Activated T-helper 1 cell treated with anti-CD3 and anti-CD28 coated beads, Interleukin-12 subunit alpha, Interleukin-12 subunit beta, Interleukin-2, Interleukin-4 antibody, amounts not matched to agents 30 ng/mL and 10 ng/mL and 1 ng/mL, durations not matched to agents 14 hours and 24 hours and 36 hours (primary cell): ENCODE results near the gene FBXO24. TPM values are rescaled to one million over a fixed set of nuclear protein-coding genes. Genes with fewer than 3 reads are reported as not detected.

Source experiments
- DNase-seq: peaks from one replicate; pipeline ENCODE4 v3.0.0; 2021; ENCODE audit warnings: low spot score
- H3K27ac Mint-ChIP-seq: one replicate; pipeline ENCODE4 v1.8.0; 2021; ENCODE audit warnings: mild to moderate bottlenecking, mixed read lengths
- H3K27me3 Mint-ChIP-seq: one replicate; pipeline ENCODE4 v1.8.0; 2022; ENCODE audit warnings: mild to moderate bottlenecking, moderate library complexity, mixed read lengths; ENCODE audit not compliant: insufficient read depth
- H3K36me3 Mint-ChIP-seq: one replicate; pipeline ENCODE4 v1.8.0; 2021; ENCODE audit warnings: low read depth, mixed read lengths
- H3K4me1 Mint-ChIP-seq: one replicate; pipeline ENCODE4 v1.8.0; 2021; ENCODE audit warnings: low read depth, mixed read lengths
- H3K4me3 Mint-ChIP-seq: one replicate; pipeline ENCODE4 v1.8.0; 2021; ENCODE audit warnings: mild to moderate bottlenecking, moderate library complexity, mixed read lengths
- H3K9me3 Mint-ChIP-seq: one replicate; pipeline ENCODE4 v1.8.0; 2021; ENCODE audit warnings: mixed read lengths
- intact Hi-C: fragments of 100-400 bp; cut with micrococcal nuclease; formaldehyde crosslinking; loops from one replicate; pipeline ENCODE4 v1.15.1; 2024
- total RNA-seq: library from RNA; stranded (reverse); gene quantifications from 2 replicates; pipeline ENCODE4 v1.2.3, GENCODE V29; 2022

The FBXO24 gene
- total RNA-seq, 1 donor from 2014 or later = 0.41 TPM

DNA sequence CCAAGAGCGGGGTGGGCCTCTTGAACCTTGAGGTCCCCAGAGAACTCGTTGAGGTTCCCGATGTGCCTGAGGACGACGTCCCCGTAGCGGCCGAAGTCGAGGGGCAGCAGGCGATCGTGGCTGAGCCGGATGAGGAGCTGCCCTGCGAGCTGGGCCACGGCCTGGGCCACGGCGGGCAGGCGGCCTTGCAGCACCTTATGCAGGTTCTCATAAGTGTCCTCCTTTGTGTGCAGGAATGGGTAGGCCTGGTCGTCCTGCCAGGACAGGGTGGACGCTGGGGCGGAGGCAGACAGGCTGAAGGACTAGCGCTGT, 41.1 kb downstream of the FBXO24 start:
- Mint-ChIP-seq H3K9me3 (no peaks in the 10 kb centered on the region), H3K4me3 (peak overlapping the region; percentile 71), H3K27ac (no peak overlapping the region), H3K36me3 (peaks cover 7% of the 10 kb centered on the region), H3K4me1 (peaks cover 45% of the 10 kb centered on the region), H3K27me3 (no peaks in the 10 kb centered on the region)
- intact Hi-C loops = loop anchor here (2.0 kb wide), 1 partner anchor 66 kb away; no protein-coding TSS in a partner anchor
- no peak for DNase-seq

DNA sequence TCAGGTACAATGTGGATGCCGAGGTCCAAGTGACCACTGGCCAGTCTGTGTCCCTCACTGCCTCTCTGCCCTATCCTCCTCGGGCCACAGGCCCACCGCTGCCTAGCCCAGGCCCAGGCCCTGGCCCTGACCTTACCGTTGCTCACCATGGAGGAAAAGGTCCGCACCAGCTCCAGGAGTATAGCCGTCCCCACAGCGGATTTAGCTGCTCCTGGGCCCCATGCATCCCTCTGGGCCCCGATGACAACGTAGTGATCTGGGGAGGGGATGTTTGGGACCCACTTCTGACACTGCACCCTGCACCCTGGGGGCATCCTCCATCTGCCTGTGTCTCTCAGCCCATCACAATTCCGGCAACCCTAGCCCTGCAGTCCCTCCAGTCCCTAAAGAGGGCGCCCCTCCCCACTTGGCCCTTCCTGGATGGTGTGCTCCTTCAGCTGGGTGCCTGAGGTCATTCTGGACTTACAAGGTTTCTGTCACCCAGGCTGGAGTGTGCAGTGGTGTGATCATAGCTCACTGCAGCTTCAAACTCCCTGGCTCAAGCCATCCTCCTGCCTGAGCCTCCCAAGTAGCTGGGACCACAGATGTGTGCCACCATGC, 43.1 kb downstream of the FBXO24 start:
- no peak overlapping the region for H3K27ac Mint-ChIP-seq
- no peaks in the 10 kb centered on the region for H3K27me3 Mint-ChIP-seq
- intact Hi-C loops = no loop called here
- peak overlapping the region; percentile 71 for H3K4me3 Mint-ChIP-seq
- no peak for DNase-seq
- no peaks in the 10 kb centered on the region for H3K9me3 Mint-ChIP-seq
- peaks cover 41% of the 10 kb centered on the region for H3K4me1 Mint-ChIP-seq
- peaks cover 6% of the 10 kb centered on the region for H3K36me3 Mint-ChIP-seq

DNA sequence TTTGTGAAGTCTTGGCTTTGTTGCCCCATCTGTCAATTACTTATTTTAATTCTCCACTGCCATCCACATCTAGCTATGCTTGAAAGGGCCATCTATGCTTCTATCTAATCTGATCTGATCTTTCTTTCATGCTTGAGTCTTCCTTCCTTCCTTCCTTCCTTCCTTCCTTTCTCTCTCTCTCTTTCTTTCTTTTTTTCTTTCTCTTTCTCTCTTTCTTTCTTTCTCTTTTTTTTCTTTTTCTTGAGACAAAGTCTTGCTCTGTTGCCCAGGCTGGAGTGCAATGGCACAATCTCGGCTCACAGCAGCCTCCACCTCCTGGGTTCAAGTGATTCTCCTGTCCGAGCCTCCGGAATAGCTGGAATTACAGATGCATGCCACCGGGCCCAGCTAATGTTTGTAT, 43.9 kb downstream of the FBXO24 start:
- H3K4me1 Mint-ChIP-seq = peaks cover 36% of the 10 kb centered on the region
- H3K27me3 Mint-ChIP-seq = no peaks in the 10 kb centered on the region
- H3K36me3 Mint-ChIP-seq = peaks cover 6% of the 10 kb centered on the region
- intact Hi-C loops = loop anchor here (5.0 kb wide), 1 partner anchor 77 kb away; the partner anchor contains the start of gene POP7
- no peak for DNase-seq
- H3K27ac Mint-ChIP-seq = peak overlapping the region; percentile 56
- H3K9me3 Mint-ChIP-seq = no peaks in the 10 kb centered on the region
- H3K4me3 Mint-ChIP-seq = no peak overlapping the region

DNA sequence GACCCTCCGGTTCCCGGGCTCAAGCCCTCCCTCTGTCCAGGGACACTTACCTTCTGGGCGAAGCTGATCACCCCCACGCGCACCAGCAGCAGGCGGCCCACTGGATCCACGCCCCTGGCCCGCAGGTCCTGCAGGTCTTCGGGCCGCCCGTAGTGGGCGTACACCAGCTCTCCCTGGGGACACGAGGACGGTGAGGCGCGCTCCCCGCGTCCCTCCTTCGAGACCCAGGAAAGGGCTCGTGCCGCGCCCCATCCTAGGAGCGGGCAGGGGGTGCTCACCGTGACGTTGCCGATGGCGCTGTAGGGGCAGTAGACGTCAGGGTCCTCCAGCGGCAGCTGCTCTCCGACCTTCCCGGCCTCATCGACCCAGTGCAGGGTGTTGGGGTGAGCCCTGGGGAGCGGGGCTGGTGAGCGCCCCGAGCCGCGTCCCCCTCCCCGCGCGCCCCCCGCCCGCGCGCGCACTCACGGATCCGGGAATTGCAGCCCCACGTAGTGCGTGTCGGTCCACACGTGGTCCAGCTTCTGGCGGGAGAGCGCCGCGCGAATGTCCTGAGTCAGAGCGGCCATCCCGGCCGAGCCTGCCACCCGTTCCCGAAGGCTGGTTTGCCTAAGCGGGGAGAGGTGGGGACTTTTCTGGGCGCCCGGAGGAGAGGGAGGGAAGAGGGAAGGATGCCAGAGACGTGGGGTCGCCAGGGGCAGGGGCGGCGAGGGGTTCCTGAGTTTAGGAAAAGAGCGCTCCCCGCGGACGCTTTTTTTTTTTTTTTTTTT, 47.0 kb downstream of the FBXO24 start:
- H3K27me3 Mint-ChIP-seq = no peaks in the 10 kb centered on the region
- H3K36me3 Mint-ChIP-seq = peaks cover 5% of the 10 kb centered on the region
- H3K4me3 Mint-ChIP-seq = peak overlapping the region; percentile 92
- intact Hi-C loops = loop anchor here (1.0 to 5.0 kb wide), 4 partner anchors 40 to 74 kb away; partner anchors contain the start of genes FBXO24, GNB2, LRCH4 and POP7
- peak overlapping the region; percentile 92 for H3K27ac Mint-ChIP-seq
- H3K9me3 Mint-ChIP-seq = no peaks in the 10 kb centered on the region
- peak; percentile 57 for DNase-seq
- peaks cover 21% of the 10 kb centered on the region for H3K4me1 Mint-ChIP-seq

GRCh38 chr7:100639995-100640516, 53.9 kb downstream of the FBXO24 start:
- Mint-ChIP-seq H3K36me3 (no peaks in the 10 kb centered on the region), H3K9me3 (no peaks in the 10 kb centered on the region), H3K4me3 (no peak overlapping the region), H3K27me3 (no peaks in the 10 kb centered on the region), H3K4me1 (no peaks in the 10 kb centered on the region), H3K27ac (no peak overlapping the region)
- intact Hi-C loops = no loop called here
- no peak for DNase-seq

- no peaks in the 10 kb centered on the region for H3K9me3 Mint-ChIP-seq
- no peak for DNase-seq
- H3K36me3 Mint-ChIP-seq = no peaks in the 10 kb centered on the region
- peaks cover 4% of the 10 kb centered on the region for H3K27me3 Mint-ChIP-seq
- no peaks in the 10 kb centered on the region for H3K4me1 Mint-ChIP-seq
- intact Hi-C loops = no loop called here
- no peak overlapping the region for H3K4me3 Mint-ChIP-seq
- H3K27ac Mint-ChIP-seq = no peak overlapping the region
These were observed 54.7 kb downstream of the FBXO24 start for GRCh38 chr7:100640517-100641440.

- Mint-ChIP-seq H3K4me1 (no peaks in the 10 kb centered on the region), H3K4me3 (no peak within 1 kb of the TSS), H3K9me3 (no peaks in the 10 kb centered on the region), H3K27me3 (peaks cover 4% of the 10 kb centered on the region), H3K27ac (no peak within 1 kb of the TSS), H3K36me3 (no peaks in the 10 kb centered on the region)
- DNase-seq = no peak
- intact Hi-C loops = no loop called here
These were observed 55.3 kb downstream of the FBXO24 start, which contains the start of gene TFR2 for GRCh38 chr7:100641463-100641859. TFR2 (minus strand) TSS chr7:100641552; CDS start chr7:100641509, 43 bp downstream.

DNA sequence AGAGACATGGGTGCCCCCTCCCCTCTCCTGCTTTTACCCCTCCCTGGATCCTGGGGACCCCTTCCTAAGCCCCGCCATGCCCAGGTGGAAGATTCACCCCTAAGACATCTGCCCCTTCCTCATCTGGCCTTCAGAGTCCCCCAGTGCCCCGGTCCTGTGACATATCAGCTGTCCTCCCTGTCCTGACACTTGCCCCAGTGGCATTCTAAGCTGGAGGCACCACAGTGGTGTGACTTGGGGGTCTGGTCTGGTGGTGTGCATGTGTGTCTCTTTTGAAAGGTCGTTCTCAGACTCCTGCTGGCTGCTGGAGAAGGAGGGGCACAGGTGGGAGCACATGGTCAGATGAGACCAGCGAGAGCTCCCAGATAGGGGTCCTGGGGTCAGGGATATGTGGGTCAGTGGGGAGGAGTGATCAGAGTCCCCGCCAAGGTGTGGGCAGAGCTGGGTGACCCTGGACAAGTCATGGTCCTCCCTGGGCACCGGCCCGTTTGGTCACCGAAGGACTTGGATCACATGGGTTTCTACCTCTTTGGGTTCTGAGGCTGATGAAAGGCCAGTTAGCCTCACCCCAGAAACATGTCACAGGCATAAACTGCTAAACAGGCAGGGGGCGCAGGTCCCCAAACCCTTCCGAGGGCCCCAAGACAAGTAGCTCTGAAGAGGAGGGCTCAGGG, 55.9 kb downstream of the FBXO24 start:
- Mint-ChIP-seq H3K4me3 (no peak overlapping the region), H3K9me3 (no peaks in the 10 kb centered on the region), H3K4me1 (no peaks in the 10 kb centered on the region), H3K27me3 (peaks cover 4% of the 10 kb centered on the region), H3K27ac (no peak overlapping the region), H3K36me3 (no peaks in the 10 kb centered on the region)
- intact Hi-C loops = no loop called here
- DNase-seq = no peak

DNA sequence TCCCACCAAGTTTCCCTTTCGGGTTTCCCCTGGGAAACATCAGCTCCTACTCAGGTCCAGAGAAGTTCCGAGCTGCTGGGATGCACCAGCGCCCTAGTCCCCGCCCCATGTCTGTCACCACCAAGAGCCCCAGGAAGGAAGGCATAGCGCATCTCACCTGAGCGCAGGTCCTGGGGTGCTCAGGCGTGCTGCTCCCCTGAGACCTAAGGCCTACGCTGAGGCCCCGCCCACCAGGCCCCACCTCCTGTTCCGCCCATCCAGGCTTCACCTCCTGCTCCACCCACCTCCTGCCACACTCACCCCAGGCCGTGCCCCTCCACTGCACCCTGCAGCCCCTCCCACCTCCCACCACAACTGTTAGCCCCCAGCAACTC, 56.4 kb downstream of the FBXO24 start:
- no peak overlapping the region for H3K4me3 Mint-ChIP-seq
- H3K27ac Mint-ChIP-seq = no peak overlapping the region
- no peaks in the 10 kb centered on the region for H3K9me3 Mint-ChIP-seq
- no peaks in the 10 kb centered on the region for H3K36me3 Mint-ChIP-seq
- H3K27me3 Mint-ChIP-seq = peaks cover 4% of the 10 kb centered on the region
- DNase-seq = no peak
- intact Hi-C loops = no loop called here
- H3K4me1 Mint-ChIP-seq = no peaks in the 10 kb centered on the region

- Mint-ChIP-seq H3K36me3 (no peaks in the 10 kb centered on the region), H3K4me1 (no peaks in the 10 kb centered on the region), H3K9me3 (no peaks in the 10 kb centered on the region), H3K27ac (no peak overlapping the region), H3K27me3 (peaks cover 10% of the 10 kb centered on the region), H3K4me3 (no peak overlapping the region)
- no peak for DNase-seq
- intact Hi-C loops = no loop called here
These were observed 63.9 kb downstream of the FBXO24 start for GRCh38 chr7:100649826-100650565.
